H9 (cell line): ENCODE results near the gene ME3. TPM values are rescaled to one million over a fixed set of nuclear protein-coding genes. Genes with fewer than 3 reads are reported as not detected.

Experiments used
- DNase-seq: peaks from one replicate; pipeline ENCODE4 v3.0.0-alpha.2; 2017
- H2AFZ ChIP-seq: one replicate; pipeline ENCODE4 v1.6.1; 2013; ENCODE audit warnings: mild to moderate bottlenecking, low read length, control low read depth, moderate library complexity
- H2AK5ac ChIP-seq: 2 replicates; pipeline ENCODE4 v1.6.1; 2013; ENCODE audit warnings: low read length, control low read depth, mixed read lengths; ENCODE audit not compliant: insufficient read length
- H2BK120ac ChIP-seq: one replicate; pipeline ENCODE4 v1.6.1; 2013; ENCODE audit warnings: low read depth, mild to moderate bottlenecking, low read length, control low read depth, inconsistent platforms; ENCODE audit not compliant: poor library complexity, severe bottlenecking
- H2BK12ac ChIP-seq: 2 replicates; pipeline ENCODE4 v1.6.1; 2013; ENCODE audit warnings: low read length, control low read depth, mixed read lengths, low read depth; ENCODE audit not compliant: insufficient read length
- H2BK15ac ChIP-seq: 2 replicates; pipeline ENCODE4 v1.6.1; 2013; ENCODE audit warnings: low read depth, low read length, control low read depth
- H2BK20ac ChIP-seq: one replicate; pipeline ENCODE4 v1.6.1; 2013; ENCODE audit warnings: low read depth, mild to moderate bottlenecking, low read length, control low read depth, inconsistent platforms; ENCODE audit not compliant: poor library complexity, severe bottlenecking
- H2BK5ac ChIP-seq: 2 replicates; pipeline ENCODE4 v1.6.1; 2013; ENCODE audit warnings: low read length, control low read depth, mixed read lengths; ENCODE audit not compliant: insufficient read length
- H3K14ac ChIP-seq: 2 replicates; pipeline ENCODE4 v1.6.1; 2013; ENCODE audit warnings: low read length, control low read depth; ENCODE audit not compliant: insufficient read depth
- H3K18ac ChIP-seq: 2 replicates; pipeline ENCODE4 v1.6.1; 2013; ENCODE audit warnings: low read depth, mild to moderate bottlenecking, mixed read lengths, low read length, control low read depth; ENCODE audit not compliant: insufficient read length
- H3K23ac ChIP-seq: 2 replicates; pipeline ENCODE4 v1.6.1; 2013; ENCODE audit warnings: low read length, control low read depth, mixed read lengths, low read depth; ENCODE audit not compliant: insufficient read length
- H3K23me2 ChIP-seq: 2 replicates; pipeline ENCODE4 v1.6.1; 2013; ENCODE audit warnings: low read depth, mild to moderate bottlenecking, mixed read lengths, low read length, control low read depth; ENCODE audit not compliant: insufficient read length, poor library complexity, severe bottlenecking
- H3K27ac ChIP-seq: 2 replicates; pipeline ENCODE4 v1.5.1; 2013; ENCODE audit warnings: low read length, control low read depth, mixed read lengths, low read depth; ENCODE audit not compliant: insufficient read length
- H3K27me3 ChIP-seq: 2 replicates; pipeline ENCODE4 v1.6.1; 2013; ENCODE audit warnings: low read length, control low read depth, inconsistent platforms; ENCODE audit not compliant: insufficient read depth
- H3K4ac ChIP-seq: 2 replicates; pipeline ENCODE4 v1.6.1; 2013; ENCODE audit warnings: low read depth, mild to moderate bottlenecking, control low read depth, inconsistent platforms, low read length, moderate library complexity
- H3K4me1 ChIP-seq: 2 replicates; pipeline ENCODE4 v1.6.1; 2013; ENCODE audit warnings: low read length, control low read depth, inconsistent platforms; ENCODE audit not compliant: insufficient read depth
- H3K4me2 ChIP-seq: 2 replicates; pipeline ENCODE4 v1.6.1; 2013; ENCODE audit warnings: low read length, control low read depth, mixed read lengths; ENCODE audit not compliant: insufficient read length, insufficient read depth
- H3K56ac ChIP-seq: 2 replicates; pipeline ENCODE4 v1.6.1; 2013; ENCODE audit warnings: low read depth, mild to moderate bottlenecking, mixed read lengths, low read length, control low read depth; ENCODE audit not compliant: insufficient read length
- H3K79me1 ChIP-seq: 2 replicates; pipeline ENCODE4 v1.6.1; 2013; ENCODE audit warnings: low read depth, mild to moderate bottlenecking, moderate library complexity, low read length, control low read depth, inconsistent platforms; ENCODE audit not compliant: insufficient read depth, poor library complexity, severe bottlenecking
- H3K79me2 ChIP-seq: 2 replicates; pipeline ENCODE4 v1.6.1; 2013; ENCODE audit warnings: low read length, control low read depth, inconsistent platforms; ENCODE audit not compliant: insufficient read depth
- H3K9ac ChIP-seq: 2 replicates; pipeline ENCODE4 v1.6.1; 2013; ENCODE audit warnings: low read length, control low read depth, mixed read lengths; ENCODE audit not compliant: insufficient read length; ENCODE audit errors: extremely low read depth
- H3K9me3 ChIP-seq: one replicate; pipeline ENCODE4 v1.6.1; 2013; ENCODE audit warnings: low read depth, low read length, inconsistent platforms; ENCODE audit not compliant: control insufficient read depth
- H3T11ph ChIP-seq: one replicate; pipeline ENCODE4 v1.6.1; 2013; ENCODE audit warnings: mild to moderate bottlenecking, low read length, control low read depth, inconsistent platforms
- H4K20me1 ChIP-seq: one replicate; pipeline ENCODE4 v1.6.1; 2013; ENCODE audit not compliant: control insufficient read depth, insufficient read length, insufficient read depth
- H4K5ac ChIP-seq: 2 replicates; pipeline ENCODE4 v1.6.1; 2013; ENCODE audit warnings: low read depth, mild to moderate bottlenecking, mixed read lengths, low read length, control low read depth; ENCODE audit not compliant: insufficient read length
- H4K8ac ChIP-seq: replicated peaks from 2 replicates; pipeline ENCODE4 v1.6.1; 2013; ENCODE audit warnings: low read length, control low read depth, mixed read lengths, low read depth; ENCODE audit not compliant: insufficient read length
- H4K91ac ChIP-seq: 2 replicates; pipeline ENCODE4 v1.6.1; 2013; ENCODE audit warnings: low read depth, mild to moderate bottlenecking, moderate library complexity, mixed read lengths, low read length, control low read depth; ENCODE audit not compliant: insufficient read length
- H3K27ac Mint-ChIP-seq, 3 experiments: 2 replicates in 2 of 3; 3 replicates in 1 of 3; pipeline ENCODE4 v1.8.0; 2020 to 2021; ENCODE audit warnings: mixed read lengths in 3 of 3, mild to moderate bottlenecking in 1 of 3, moderate library complexity in 1 of 3
- H3K27me3 Mint-ChIP-seq: 2 replicates; pipeline ENCODE4 v1.8.0; 2021; ENCODE audit warnings: low read depth, mild to moderate bottlenecking, moderate library complexity, mixed read lengths
- H3K36me3 Mint-ChIP-seq, 3 experiments: 2 replicates in 2 of 3; 3 replicates in 1 of 3; pipeline ENCODE4 v1.8.0; 2020 to 2021; ENCODE audit warnings: low read depth in 3 of 3, mixed read lengths in 3 of 3; ENCODE audit not compliant: insufficient read depth in 1 of 3
- H3K4me1 Mint-ChIP-seq, 2 experiments: 2 replicates each; pipeline ENCODE4 v1.8.0; 2020; ENCODE audit warnings: mixed read lengths in 2 of 2
- H3K4me3 Mint-ChIP-seq, 2 experiments: 2 replicates in 1 of 2; 3 replicates in 1 of 2; pipeline ENCODE4 v1.8.0; 2020 to 2021; ENCODE audit warnings: mild to moderate bottlenecking in 2 of 2, mixed read lengths in 2 of 2, moderate library complexity in 1 of 2
- H3K9me3 Mint-ChIP-seq, 2 experiments: 2 replicates in 1 of 2; 3 replicates in 1 of 2; pipeline ENCODE4 v1.8.0; 2020; ENCODE audit warnings: mild to moderate bottlenecking in 2 of 2, mixed read lengths in 2 of 2, moderate library complexity in 1 of 2
- CTCF ChIP-seq: fragments of 200-600 bp; sonication (generic); conservative IDR thresholded peaks from 3 replicates; pipeline ENCODE4 v1.8.0; 2021; ENCODE audit warnings: antibody characterized with exemption, mild to moderate bottlenecking
- WGBS: extraction: QIAGEN DNeasy Blood & Tissue Kit; methylation state at CpG from one replicate; pipeline ENCODE4 v1.1.7; 2013; ENCODE audit warnings: missing lambda C conversion rate, low lambda C conversion rate, mixed read lengths; ENCODE audit not compliant: insufficient read length; ENCODE audit errors: extremely low coverage; 5-methylcytosine and 5-hydroxymethylcytosine counted together
- total RNA-seq: library from RNA; stranded (reverse); gene quantifications from 2 replicates; pipeline ENCODE4 v1.2.1, GENCODE V29; 2021

The ME3 gene
- total RNA-seq, 1 experiment from 2014 or later: 2.8 TPM

- no peak overlapping the region for H4K5ac ChIP-seq
- WGBS: no CpG with 5 or more reads among the region's 4 CpGs
- no peak overlapping the region for H2BK12ac ChIP-seq
- H3K79me1 ChIP-seq: no peaks in the 10 kb centered on the region
- H3K27ac Mint-ChIP-seq: no peak overlapping the region
- H3K4me1 Mint-ChIP-seq: peaks cover 4 to 6% of the 10 kb centered on the region in 2 experiments; a peak in 3 of 4 replicates
- no peaks in the 10 kb centered on the region for H3K27me3 Mint-ChIP-seq
- no peak overlapping the region for H2AK5ac ChIP-seq
- no peaks in the 10 kb centered on the region for H3K79me2 ChIP-seq
- no peak overlapping the region for H2AFZ ChIP-seq
- H3K27ac ChIP-seq: no peak overlapping the region
- H2BK120ac ChIP-seq: no peak overlapping the region
- no peaks in the 10 kb centered on the region for H3K4me1 ChIP-seq
- H3K27me3 ChIP-seq: no peaks in the 10 kb centered on the region
- H3K4me3 Mint-ChIP-seq: no peak overlapping the region
- no peak overlapping the region for H2BK20ac ChIP-seq
- H3K4me2 ChIP-seq: no peak overlapping the region
- no peak overlapping the region for H3K18ac ChIP-seq
- H3K23me2 ChIP-seq: no peaks in the 10 kb centered on the region
- TF ChIP-seq CTCF: no peak
- no peak for DNase-seq
- H2BK15ac ChIP-seq: no peak overlapping the region
- no peaks in the 10 kb centered on the region for H3K36me3 Mint-ChIP-seq
- no peak overlapping the region for H3K56ac ChIP-seq
- H2BK5ac ChIP-seq: no peak overlapping the region
- no peaks in the 10 kb centered on the region for H3K9me3 Mint-ChIP-seq
- no peak overlapping the region for H3K14ac ChIP-seq
- H4K8ac ChIP-seq: no peak overlapping the region
- H3K9ac ChIP-seq: no peak overlapping the region
- H3K23ac ChIP-seq: no peak overlapping the region
- no peak overlapping the region for H3T11ph ChIP-seq
- H4K20me1 ChIP-seq: no peaks in the 10 kb centered on the region
- H3K4ac ChIP-seq: no peak overlapping the region
- H3K9me3 ChIP-seq: no peaks in the 10 kb centered on the region
- no peak overlapping the region for H4K91ac ChIP-seq
These were observed 169.3 kb downstream of the ME3 start for GRCh38 chr11:86503131-86503530.
